ENCODE results near the gene ADAM15.

DNA sequence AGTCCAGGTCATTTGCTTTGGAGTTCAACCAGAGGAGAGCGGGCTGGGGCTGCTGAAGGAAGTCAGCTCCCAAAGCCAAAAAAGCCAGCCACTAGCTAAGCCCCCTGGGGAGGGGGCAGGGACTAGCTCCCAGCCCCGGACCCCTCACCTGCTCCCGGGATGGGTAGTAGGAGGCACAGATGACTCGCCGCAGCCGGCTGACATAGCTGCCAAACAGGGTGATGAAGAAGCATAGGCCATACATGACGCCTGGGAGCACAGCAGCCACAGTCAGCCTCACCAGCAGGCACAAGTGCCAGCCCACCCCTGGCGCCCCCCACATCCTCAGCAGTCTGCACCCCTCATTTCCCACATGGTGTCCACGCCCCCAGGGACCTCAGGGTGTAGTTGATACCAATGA is 25.0 kb upstream of the ADAM15 start:
- no peak for TF ChIP-seq POLR2A (IDR thresholded peaks at IDR 0.05)
- TF ChIP-seq, protein P1, sequence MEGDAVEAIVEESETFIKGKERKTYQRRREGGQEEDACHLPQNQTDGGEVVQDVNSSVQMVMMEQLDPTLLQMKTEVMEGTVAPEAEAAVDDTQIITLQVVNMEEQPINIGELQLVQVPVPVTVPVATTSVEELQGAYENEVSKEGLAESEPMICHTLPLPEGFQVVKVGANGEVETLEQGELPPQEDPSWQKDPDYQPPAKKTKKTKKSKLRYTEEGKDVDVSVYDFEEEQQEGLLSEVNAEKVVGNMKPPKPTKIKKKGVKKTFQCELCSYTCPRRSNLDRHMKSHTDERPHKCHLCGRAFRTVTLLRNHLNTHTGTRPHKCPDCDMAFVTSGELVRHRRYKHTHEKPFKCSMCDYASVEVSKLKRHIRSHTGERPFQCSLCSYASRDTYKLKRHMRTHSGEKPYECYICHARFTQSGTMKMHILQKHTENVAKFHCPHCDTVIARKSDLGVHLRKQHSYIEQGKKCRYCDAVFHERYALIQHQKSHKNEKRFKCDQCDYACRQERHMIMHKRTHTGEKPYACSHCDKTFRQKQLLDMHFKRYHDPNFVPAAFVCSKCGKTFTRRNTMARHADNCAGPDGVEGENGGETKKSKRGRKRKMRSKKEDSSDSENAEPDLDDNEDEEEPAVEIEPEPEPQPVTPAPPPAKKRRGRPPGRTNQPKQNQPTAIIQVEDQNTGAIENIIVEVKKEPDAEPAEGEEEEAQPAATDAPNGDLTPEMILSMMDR (IDR thresholded peaks at IDR 0.05): no peak
